ENCODE measurements around the gene SLC16A8. TPM values are rescaled to one million over a fixed set of nuclear protein-coding genes. Genes with fewer than 3 reads are reported as not detected.
A peak's percentile ranks its signal among the peaks of the same experiment; 100 is the strongest.

The SLC16A8 gene
- total and polyA plus RNA-seq, 8 donors: 0.38 to 2.1 (median 1.3) TPM

GRCh38 chr22:38075961-38076360 is 8.0 kb downstream of the SLC16A8 start:
- peaks cover under 1 to 11% of the 10 kb centered on the region in 2 donors for H3K27me3 ChIP-seq
- intact Hi-C loops (cut with DNase I): no loop called here
- no peak overlapping the region for H3K27ac ChIP-seq
- no peaks in the 10 kb centered on the region for H3K9me3 ChIP-seq
- H3K4me1 ChIP-seq: peaks cover 3 to 8% of the 10 kb centered on the region in 2 donors
- DNase-seq: peak in 1 of 4 donors; percentile 52
- no peak overlapping the region for H3K4me3 ChIP-seq
- TF ChIP-seq CTCF (IDR thresholded peaks at IDR 0.05): no peak
- ATAC-seq: no peak
- H3K36me3 ChIP-seq: peaks cover 0 to 55% of the 10 kb centered on the region in 2 donors

GRCh38 chr22:38075105-38075825 is 8.7 kb downstream of the SLC16A8 start:
- Histone ChIP-seq H3K4me1 (peaks cover 0 to under 1% of the 10 kb centered on the region in 2 donors), H3K36me3 (peaks cover 0 to 62% of the 10 kb centered on the region in 2 donors), H3K9me3 (no peaks in the 10 kb centered on the region), H3K27me3 (peaks cover 0 to 4% of the 10 kb centered on the region in 2 donors), H3K27ac (no peak overlapping the region), H3K4me3 (no peak overlapping the region)
- DNase-seq: peak in 1 of 4 donors; percentile 66
- no peak for ATAC-seq
- intact Hi-C loops (cut with DNase I): no loop called here
- no peak for TF ChIP-seq CTCF (IDR thresholded peaks at IDR 0.05)

GRCh38 chr22:38074181-38075104 is 9.5 kb downstream of the SLC16A8 start:
- ATAC-seq: no peak
- DNase-seq: peak in 2 of 4 donors; percentile 47 to 70
- no peaks in the 10 kb centered on the region for H3K27me3 ChIP-seq
- TF ChIP-seq CTCF (IDR thresholded peaks at IDR 0.05): no peak
- intact Hi-C loops (cut with DNase I): no loop called here
- no peaks in the 10 kb centered on the region for H3K9me3 ChIP-seq
- no peak overlapping the region for H3K4me3 ChIP-seq
- no peak overlapping the region for H3K27ac ChIP-seq
- H3K36me3 ChIP-seq: peaks cover 0 to 70% of the 10 kb centered on the region in 2 donors
- no peaks in the 10 kb centered on the region for H3K4me1 ChIP-seq

GRCh38 chr22:38073150-38074130 is 10.5 kb downstream of the SLC16A8 start:
- Histone ChIP-seq H3K36me3 (peaks cover 0 to 80% of the 10 kb centered on the region in 2 donors), H3K27me3 (no peaks in the 10 kb centered on the region), H3K4me3 (no peak overlapping the region), H3K9me3 (no peaks in the 10 kb centered on the region), H3K4me1 (no peaks in the 10 kb centered on the region), H3K27ac (no peak overlapping the region)
- TF ChIP-seq CTCF (IDR thresholded peaks at IDR 0.05): no peak
- ATAC-seq (no peak), DNase-seq (peak in 1 of 4 donors; percentile 65)
- intact Hi-C loops (cut with DNase I): no loop called here

Measured in left lung (tissue), 10 donors.